ENCODE data around the gene LRIF1. TPM values are rescaled to one million over a fixed set of nuclear protein-coding genes. Genes with fewer than 3 reads are reported as not detected.

Gene LRIF1
- total and polyA plus RNA-seq, 10 donors = 11.2 to 18.4 (median 16.4) TPM

GRCh38 chr1:110928904-110929303 is 34.8 kb downstream of the LRIF1 start:
- H3K9me3 ChIP-seq = peaks cover 0 to 41% (median 15%) of the 10 kb centered on the region in 8 donors
- no peak for DNase-seq
- TF ChIP-seq CTCF (IDR thresholded peaks at IDR 0.05 in 8 of 11, conservative IDR thresholded peaks at IDR 0.05 in 3 of 11) (no peak), POLR2AphosphoS5 (IDR thresholded peaks at IDR 0.05) (no peak), POLR2A (IDR thresholded peaks at IDR 0.05) (no peak)
- H3K4me1 ChIP-seq = no peaks in the 10 kb centered on the region
- no peak overlapping the region for H3K27ac ChIP-seq
- intact Hi-C loops (cut with DNase I; ENCODE audit: low total_unique reads) = no loop called here
- H3K4me3 ChIP-seq = no peak overlapping the region
- H3K27me3 ChIP-seq (replicated peaks in 1 of 7) = no peaks in the 10 kb centered on the region
- 60 to 78% (median 63%) methylated on average over 2 of the region's 2 CpGs for WGBS, 5 donors
- H3K36me3 ChIP-seq = no peaks in the 10 kb centered on the region

GRCh38 chr1:110928191-110928590 is 35.5 kb downstream of the LRIF1 start:
- H3K27ac ChIP-seq = no peak overlapping the region
- H3K4me3 ChIP-seq = no peak overlapping the region
- no peaks in the 10 kb centered on the region for H3K36me3 ChIP-seq
- intact Hi-C loops (cut with DNase I; ENCODE audit: low total_unique reads) = no loop called here
- H3K4me1 ChIP-seq = no peaks in the 10 kb centered on the region
- no peak for TF ChIP-seq POLR2A (IDR thresholded peaks at IDR 0.05)
- TF ChIP-seq POLR2AphosphoS5 (IDR thresholded peaks at IDR 0.05) = no peak
- TF ChIP-seq CTCF (IDR thresholded peaks at IDR 0.05 in 8 of 11, conservative IDR thresholded peaks at IDR 0.05 in 3 of 11) = no peak
- no peaks in the 10 kb centered on the region for H3K27me3 ChIP-seq (replicated peaks in 1 of 7)
- H3K9me3 ChIP-seq = peaks cover 0 to 41% (median 15%) of the 10 kb centered on the region in 8 donors
- no peak for DNase-seq
- WGBS, 5 donors = 39 to 70% (median 42%) methylated on average over 1 of the region's 1 CpG

- no peaks in the 10 kb centered on the region for H3K27me3 ChIP-seq (replicated peaks in 1 of 7)
- H3K36me3 ChIP-seq = no peaks in the 10 kb centered on the region
- H3K27ac ChIP-seq = no peak overlapping the region
- no peak for TF ChIP-seq CTCF (IDR thresholded peaks at IDR 0.05 in 8 of 11, conservative IDR thresholded peaks at IDR 0.05 in 3 of 11)
- no peak for TF ChIP-seq POLR2AphosphoS5 (IDR thresholded peaks at IDR 0.05)
- TF ChIP-seq POLR2A (IDR thresholded peaks at IDR 0.05) = no peak
- no peaks in the 10 kb centered on the region for H3K4me1 ChIP-seq
- intact Hi-C loops (cut with DNase I; ENCODE audit: low total_unique reads) = no loop called here
- H3K4me3 ChIP-seq = no peak overlapping the region
- no peak for DNase-seq
- H3K9me3 ChIP-seq = peaks cover 0 to 44% (median 14%) of the 10 kb centered on the region in 8 donors
- WGBS, 5 donors = 75 to 94% (median 79%) methylated on average over 2 of the region's 2 CpGs
Measured at GRCh38 chr1:110927484-110928075, 36.1 kb downstream of the LRIF1 start.

GRCh38 chr1:110921953-110922352 is 41.8 kb downstream of the LRIF1 start:
- DNase-seq = no peak
- Histone ChIP-seq H3K27ac (no peak overlapping the region), H3K9me3 (peaks cover 0 to 16% (median 0%) of the 10 kb centered on the region in 8 donors), H3K36me3 (no peaks in the 10 kb centered on the region), H3K4me3 (no peak overlapping the region), H3K4me1 (peaks cover 0 to 2% (median under 1%) of the 10 kb centered on the region in 6 donors), H3K27me3 (replicated peaks in 1 of 7) (no peaks in the 10 kb centered on the region)
- intact Hi-C loops (cut with DNase I; ENCODE audit: low total_unique reads) = no loop called here
- TF ChIP-seq POLR2AphosphoS5 (IDR thresholded peaks at IDR 0.05) (no peak), POLR2A (IDR thresholded peaks at IDR 0.05) (no peak), CTCF (IDR thresholded peaks at IDR 0.05 in 8 of 11, conservative IDR thresholded peaks at IDR 0.05 in 3 of 11) (no peak)
- WGBS, 5 donors = 96 to 100% (median 98%) methylated on average over 1 of the region's 1 CpG

Data from spleen (tissue), 11 donors.